A549 treated with Hydrocortisone at 1 μM for 4 hours (cell line): ENCODE data around the gene TMEM33. TPM values are rescaled to one million over a fixed set of nuclear protein-coding genes. Genes with fewer than 3 reads are reported as not detected.

Experiments
- total RNA-seq: library from RNA; stranded (reverse); fragments of 200-300 nt; extraction: Qiagen RNA extraction; gene quantifications from 5 replicates; pipeline ENCODE4 v1.2.3, GENCODE V29; 2022

TMEM33 gene
- 40.3 to 48.3 TPM (median 45.6 TPM) in 5 replicates for total RNA-seq

GRCh38 chr4:41934901-41935651 lies at the start of gene TMEM33:
Gene TMEM33, plus strand, starts transcription at chr4:41935429. Its CDS starts 56 bp downstream, at chr4:41935485.

GRCh38 chr4:41981456-41981855 lies 46.2 kb downstream of the TMEM33 start, which contains the start of gene DCAF4L1:
Gene DCAF4L1, plus strand, starts transcription at chr4:41981756. Its CDS starts 37 bp downstream, at chr4:41981793.

GRCh38 chr4:41990365-41991111 lies 55.3 kb downstream of the TMEM33 start, which contains the start of gene SLC30A9:
Gene SLC30A9, plus strand, starts transcription at chr4:41990530. Its CDS starts 122 bp downstream, at chr4:41990652.

Other genes with a start within 250 kb of the TMEM33 start
- gene PHOX2B, start 186.7 kb upstream of the TMEM33 start, total RNA-seq = 0.03 TPM in 1 of 5 replicates, not detected in the others
- gene DCAF4L1, start 46.3 kb downstream of the TMEM33 start, total RNA-seq = 0.08 to 0.14 TPM (median 0.10 TPM) in 5 replicates
- 21.6 to 39.2 TPM (median 29.1 TPM) in 5 replicates for gene SLC30A9, start 55.1 kb downstream of the TMEM33 start, total RNA-seq
- gene BEND4, start 217.2 kb downstream of the TMEM33 start, total RNA-seq = 0.01 TPM in 1 of 5 replicates, not detected in the others